G401 (cell line): ENCODE data around the gene CNTN1. TPM values are rescaled to one million over a fixed set of nuclear protein-coding genes. Genes with fewer than 3 reads are reported as not detected.

Experiments used
- DNase-seq: peaks from one replicate; pipeline ENCODE4 v3.0.0-alpha.2; 2015; ENCODE audit warnings: low spot score
- in situ Hi-C: cut with HindIII; loops from 2 replicates; pipeline ENCODE4 v1.10.0; 2016; ENCODE audit warnings: low sequenced_read_pairs, mixed read lengths
- total RNA-seq: library from RNA; depleted of rRNA; stranded (reverse); fragments of >200 nt; shearing (Covaris generic); gene quantifications from 2 replicates; pipeline ENCODE4 v1.2.3, GENCODE V29; 2014

Gene CNTN1
- total RNA-seq, 1 experiment from 2014 or later, result not detected

DNA sequence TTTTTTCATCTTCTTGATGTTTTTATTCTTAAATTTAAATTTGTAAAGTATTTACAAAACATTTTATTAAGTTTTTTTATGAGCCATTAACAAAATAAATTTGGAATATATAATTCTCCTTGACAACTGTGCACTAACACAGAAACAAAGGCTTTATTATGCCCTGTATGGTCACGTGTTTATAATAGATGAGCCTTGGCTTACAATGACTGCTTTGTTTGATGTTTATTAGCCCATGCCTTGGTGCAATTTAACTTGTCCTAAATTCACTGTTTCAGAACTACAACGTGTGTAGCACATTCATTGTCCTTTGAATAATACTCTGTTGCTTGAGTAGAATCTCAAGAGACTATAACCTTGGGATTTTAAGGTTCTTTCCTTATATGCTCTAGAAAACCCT, 59.8 kb downstream of the CNTN1 start:
- DNase-seq, result no peak
- in situ Hi-C loops, result no loop called here

DNA sequence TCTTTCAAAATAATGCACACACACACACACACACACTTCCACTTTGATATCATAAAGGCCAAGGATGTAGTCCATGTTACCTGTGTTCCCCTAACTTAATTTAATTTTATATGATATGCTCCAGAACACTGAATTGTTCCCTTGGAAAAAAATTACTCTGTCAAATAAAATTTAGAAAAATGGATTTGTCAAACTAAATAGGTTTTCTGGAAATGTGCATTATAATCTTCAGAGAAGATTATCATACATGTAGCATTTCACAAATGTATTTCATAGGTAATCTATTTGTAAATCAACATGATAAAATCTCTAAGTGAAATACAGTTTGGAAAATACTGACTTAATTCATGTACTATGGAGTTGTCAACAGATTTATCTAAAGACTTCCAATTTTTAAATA, 68.6 kb downstream of the CNTN1 start:
- in situ Hi-C loops, result no loop called here
- DNase-seq, result no peak

DNA sequence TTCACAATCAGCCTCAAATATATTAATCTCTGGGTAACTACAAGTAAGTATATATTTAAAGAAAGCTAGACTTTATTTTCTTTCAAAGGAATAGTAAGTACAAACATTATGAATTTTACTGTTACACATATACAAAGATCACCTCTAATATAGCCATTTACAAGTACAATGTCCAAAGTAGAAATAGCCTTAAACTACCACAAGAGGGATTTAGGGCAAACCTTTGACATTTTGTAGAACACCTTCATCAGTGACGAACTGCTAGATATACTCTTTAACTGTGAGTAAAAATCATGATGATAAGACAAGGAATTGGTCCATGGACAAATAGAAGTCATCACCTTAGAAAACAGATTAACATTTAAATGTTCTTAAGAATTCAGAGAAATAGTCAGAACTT, 69.8 kb downstream of the CNTN1 start:
- no peak for DNase-seq
- in situ Hi-C loops, result no loop called here

DNA sequence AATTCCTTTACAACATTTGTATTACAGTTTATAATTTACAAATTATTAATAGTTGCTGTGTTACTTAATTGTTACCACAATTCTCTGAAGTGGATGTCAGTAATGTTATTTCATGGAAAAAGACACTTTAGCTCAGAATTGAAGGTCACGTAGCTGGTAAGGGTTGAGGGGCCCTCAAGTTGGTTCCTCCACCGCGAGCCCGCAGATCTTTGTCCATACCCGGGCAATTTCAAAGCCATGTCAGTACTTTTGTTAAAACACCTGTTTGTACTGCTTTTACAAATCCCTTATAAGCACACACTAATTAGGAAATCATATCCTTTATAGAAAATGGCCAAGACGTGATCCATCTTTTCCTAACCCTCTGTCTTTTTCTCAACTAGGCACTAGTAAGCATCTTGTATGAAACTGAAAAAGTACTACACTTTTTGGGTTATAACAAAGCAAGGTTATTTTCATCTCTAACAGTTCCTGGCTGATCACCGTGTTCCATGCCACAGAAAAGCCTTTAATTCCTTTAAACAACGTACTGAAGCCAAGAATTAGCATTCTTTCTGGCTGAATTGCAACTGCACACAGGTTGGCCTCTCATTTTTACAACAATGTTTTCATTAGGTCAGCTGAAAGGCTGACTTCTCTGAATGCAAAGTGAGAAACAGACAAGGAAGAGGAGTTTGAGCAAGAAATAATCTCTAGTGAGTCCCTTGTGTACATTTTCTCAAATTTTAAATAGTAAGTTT, 76.1 kb downstream of the CNTN1 start:
- peak; percentile 91 for DNase-seq
- in situ Hi-C loops, result no loop called here

DNA sequence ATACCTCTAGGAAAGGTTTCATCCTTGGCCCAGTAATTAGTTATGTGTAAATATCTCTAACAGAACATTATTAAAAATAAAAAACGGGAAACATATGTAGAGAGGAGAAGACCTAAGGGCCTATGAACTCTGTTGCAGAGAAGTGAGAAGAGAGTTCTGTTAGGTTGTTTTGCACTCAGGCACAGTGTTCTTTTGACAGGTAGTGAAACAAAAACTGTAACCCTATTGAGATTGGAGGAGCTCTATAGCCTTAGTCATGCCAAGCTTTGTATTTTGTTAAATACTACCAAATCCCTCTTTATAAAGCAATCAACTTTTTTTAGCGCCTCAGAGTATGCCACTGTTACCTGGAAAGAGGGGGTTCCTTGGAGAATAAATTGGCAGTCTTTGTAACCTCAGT, 77.6 kb downstream of the CNTN1 start:
- no peak for DNase-seq
- in situ Hi-C loops, result no loop called here

DNA sequence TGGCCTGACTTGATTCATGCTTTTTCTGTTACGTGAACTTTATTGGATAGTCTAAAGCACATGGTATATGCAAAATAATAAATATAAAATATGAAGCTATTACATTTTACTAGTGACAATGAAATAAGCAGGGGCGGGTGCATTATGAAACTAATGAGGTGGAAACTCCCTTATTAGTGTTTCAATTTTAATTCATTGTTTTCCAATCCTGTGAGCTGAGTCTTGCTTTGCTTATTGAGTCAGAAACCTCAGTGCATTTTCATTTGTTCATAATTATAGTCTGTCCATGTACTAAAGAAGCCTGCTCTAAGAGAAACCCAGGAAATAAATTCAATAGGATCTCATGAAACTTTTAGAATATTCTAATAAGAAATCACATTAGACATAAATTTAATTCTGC, 78.5 kb downstream of the CNTN1 start:
- in situ Hi-C loops, result no loop called here

DNA sequence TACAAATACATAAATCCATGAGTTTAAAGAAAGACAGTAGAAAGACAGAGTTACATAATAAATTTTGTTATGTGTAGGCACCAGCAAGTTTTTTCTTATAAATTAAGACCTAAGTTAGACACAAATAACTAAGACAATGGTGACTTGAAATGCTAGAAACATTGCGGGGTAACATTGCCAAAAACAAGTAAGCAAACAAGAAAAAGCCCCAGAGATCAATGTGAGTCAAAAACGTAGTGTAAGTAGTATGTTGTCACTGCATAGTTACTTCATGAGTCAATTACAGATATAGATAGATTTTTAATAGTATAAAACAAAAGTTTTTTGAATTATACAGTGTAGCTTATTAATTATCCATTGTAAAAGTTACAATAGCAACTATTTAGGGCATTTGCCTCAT, 83.4 kb downstream of the CNTN1 start:
- in situ Hi-C loops, result no loop called here
- DNase-seq, result no peak

More for the DNA sequence above, 78.5 kb downstream of the CNTN1 start:
- DNase-seq, result no peak

DNA sequence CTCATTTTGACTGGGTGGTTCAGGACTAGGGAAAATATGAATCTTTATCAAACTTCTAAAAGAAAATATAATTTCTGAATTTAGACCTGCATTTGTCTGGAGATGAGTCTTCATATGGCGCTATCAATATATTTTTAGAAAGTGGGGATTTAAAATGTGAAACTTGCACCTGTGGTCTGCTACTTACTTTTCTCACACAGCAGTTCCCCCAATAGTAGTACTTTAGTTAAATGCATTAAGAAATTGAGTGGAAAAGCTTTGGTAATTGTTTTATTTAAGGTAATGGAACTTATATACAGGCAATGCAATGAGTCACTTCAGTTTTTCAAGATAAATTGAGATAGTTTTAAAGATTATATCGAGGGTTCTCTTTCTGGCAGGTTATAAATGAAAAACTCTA, 91.9 kb downstream of the CNTN1 start:
- DNase-seq, result no peak
- in situ Hi-C loops, result no loop called here

DNA sequence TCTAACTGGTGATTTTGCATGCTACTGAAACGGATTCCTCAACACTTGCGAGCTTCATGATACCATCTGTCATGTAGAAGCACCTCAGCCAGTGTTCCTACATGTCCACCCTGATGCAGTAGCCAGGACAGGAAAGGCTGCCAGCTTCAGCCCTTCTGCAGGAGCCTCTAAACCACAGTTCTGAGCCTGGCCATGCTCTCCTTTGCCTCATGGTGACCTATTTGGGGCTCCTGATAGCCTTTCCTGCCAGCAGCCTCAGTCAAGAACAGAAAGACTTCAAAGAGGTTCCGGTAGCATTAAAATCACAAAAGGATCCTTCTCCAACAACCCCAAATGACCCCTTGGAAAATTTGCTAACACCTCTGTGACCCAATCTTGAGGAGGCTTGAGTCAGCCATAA, 96.0 kb downstream of the CNTN1 start:
- DNase-seq, result peak; percentile 99
- in situ Hi-C loops, result no loop called here

DNA sequence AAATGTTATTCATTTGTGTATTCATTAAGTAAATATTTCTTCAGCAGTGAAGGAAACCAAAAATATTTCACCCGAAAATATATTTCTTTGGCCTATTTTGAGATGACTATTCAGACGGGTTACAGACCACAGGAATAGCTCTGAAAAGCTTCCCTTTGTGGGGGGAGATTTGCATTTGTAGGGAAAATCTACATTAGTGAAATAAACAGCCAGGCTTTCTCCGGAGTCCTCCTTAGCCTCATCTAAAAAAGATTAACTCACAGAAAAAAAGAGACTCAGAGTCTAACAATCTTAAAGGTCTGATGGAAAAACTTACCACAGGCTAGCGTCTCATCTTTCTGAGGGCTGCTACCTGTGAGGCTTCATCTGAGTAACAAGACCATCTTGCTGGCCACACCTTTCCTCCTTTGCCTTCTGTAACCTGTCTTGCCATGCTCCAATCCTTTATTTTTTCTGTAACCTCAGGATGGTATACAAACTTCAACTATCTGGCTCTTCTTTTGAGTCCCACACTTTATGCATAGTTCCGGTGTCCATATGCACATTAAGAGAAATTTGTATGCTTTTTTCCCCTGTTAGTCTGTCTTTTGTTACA, 100.7 kb downstream of the CNTN1 start:
- in situ Hi-C loops, result no loop called here
- no peak for DNase-seq

DNA sequence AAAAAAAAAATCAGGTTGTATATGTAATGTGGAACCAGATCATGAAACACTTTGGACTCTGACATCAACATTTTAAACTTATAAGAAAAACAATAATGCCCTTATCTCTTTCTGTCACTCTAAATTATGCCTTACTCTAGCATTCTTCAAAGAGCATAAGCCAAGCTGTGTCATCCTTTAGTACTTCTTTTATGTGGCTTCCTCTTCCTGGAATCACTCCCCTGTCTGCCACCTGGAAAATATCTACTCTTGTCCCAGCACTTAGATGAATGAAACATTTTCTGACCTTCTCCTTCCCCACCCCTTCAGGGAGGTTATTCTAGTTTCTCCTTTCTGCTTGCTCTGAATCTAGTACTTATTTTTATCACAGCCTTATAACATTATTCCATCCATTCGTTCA, 101.2 kb downstream of the CNTN1 start:
- no peak for DNase-seq
- in situ Hi-C loops, result no loop called here

DNA sequence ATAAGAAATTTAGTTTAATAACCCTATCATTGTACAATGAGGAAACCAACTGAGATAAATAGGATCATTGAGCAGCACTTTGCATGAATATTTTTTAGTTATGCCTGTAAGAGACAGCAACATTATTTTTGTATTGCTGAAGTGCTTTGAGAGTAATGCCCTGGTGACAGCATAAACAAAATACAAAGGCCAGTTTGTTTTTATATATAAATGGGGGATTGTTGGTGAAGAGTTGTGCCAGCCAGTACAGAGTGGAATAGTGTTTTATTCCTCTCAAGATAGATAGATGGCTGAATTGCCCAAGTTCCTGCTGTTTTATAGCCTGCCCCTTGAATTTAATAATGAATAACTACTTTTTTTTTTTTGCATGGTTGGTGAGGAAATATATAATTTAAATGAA, 101.8 kb downstream of the CNTN1 start:
- DNase-seq, result no peak
- in situ Hi-C loops, result no loop called here

DNA sequence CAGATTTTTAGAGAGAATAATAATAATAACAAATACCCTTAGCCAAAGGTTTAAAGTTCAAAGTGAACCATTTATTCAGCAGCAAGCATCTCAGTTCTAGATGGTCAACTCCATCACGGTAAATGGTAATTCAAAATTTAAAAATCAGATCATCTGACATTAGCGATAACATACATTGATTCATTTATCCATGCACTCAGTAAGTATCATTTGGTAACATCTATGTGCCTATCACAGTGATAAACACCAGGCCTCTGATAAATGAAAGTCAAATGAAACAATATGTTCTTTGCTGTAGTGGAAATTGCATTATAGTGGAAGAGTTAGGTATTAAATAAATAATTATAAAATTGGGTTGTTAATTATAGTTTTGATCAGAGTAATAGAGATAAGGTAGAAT, 108.8 kb downstream of the CNTN1 start:
- in situ Hi-C loops, result no loop called here
- DNase-seq, result no peak

DNA sequence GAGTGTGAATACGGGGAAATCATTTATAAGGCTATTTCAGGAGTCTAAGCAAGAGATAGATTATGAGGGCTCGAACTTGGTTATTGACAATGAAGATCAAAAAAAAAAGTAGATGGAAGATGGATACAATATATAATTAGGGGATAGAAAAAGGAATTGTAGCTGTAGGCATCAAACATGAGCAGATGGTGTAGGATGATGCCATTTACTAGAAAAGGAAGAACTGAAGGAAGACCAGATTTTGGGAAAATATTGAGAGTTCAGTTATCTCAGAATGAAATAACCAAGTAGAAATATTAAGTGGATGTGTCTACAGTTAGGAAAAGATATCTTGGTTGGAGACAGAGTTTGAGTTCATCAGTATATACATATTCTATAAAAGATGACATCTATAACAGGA, 109.6 kb downstream of the CNTN1 start:
- in situ Hi-C loops, result no loop called here
- DNase-seq, result peak; percentile 65

DNA sequence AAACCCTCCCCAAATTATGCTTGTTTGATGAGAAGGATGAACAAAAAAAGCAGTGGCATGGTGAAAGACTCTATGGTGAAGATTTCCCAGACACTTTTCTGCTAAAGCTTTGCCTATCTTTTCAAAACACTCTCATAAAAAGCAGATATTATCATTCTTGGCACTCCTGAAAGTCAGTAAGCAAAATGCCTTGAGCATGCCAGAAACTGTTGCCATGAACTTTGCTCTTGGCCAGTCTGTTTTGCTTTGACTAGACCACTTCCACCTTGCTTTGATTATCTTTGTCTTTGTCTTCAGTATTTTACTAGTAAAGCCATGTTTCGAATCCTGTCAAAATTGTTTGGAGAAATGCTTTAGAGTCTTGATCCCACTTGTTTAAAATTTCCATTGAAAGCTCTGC, 110.4 kb downstream of the CNTN1 start:
- DNase-seq, result peak; percentile 66
- in situ Hi-C loops, result no loop called here

DNA sequence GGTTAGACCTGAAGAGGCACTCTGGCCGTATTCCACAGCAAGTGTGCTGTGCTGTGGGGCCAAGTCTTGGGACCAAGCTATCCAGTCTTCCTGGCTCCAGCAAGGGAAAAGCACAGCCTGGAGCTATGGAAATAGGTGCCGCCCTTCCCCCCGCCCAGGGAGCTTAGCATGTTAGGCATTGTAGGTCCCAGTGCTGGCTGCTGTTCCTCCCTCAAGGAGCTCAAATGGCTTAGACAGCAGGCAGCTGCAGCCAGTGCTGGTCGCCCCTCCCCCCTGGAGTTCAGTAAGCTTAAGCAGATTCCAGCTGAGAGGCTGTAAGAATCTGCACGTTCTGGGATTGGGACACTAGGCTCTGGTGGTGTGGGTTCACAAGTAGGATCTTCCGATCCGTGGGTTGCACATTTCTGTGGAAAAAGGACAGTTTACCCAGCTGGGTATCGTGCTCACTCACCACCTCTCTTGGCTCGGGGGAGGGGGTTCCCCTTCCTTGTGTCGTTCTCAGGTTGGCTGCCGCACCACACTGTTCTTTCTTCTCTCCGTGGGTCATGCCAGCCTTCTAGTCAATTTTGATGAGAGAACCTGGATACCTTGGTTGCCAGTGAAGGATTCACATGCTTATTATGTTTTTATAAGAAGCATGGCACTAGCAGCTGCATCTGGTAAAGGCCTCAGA, 127.3 kb downstream of the CNTN1 start:
- no peak for DNase-seq
- in situ Hi-C loops, result no loop called here

DNA sequence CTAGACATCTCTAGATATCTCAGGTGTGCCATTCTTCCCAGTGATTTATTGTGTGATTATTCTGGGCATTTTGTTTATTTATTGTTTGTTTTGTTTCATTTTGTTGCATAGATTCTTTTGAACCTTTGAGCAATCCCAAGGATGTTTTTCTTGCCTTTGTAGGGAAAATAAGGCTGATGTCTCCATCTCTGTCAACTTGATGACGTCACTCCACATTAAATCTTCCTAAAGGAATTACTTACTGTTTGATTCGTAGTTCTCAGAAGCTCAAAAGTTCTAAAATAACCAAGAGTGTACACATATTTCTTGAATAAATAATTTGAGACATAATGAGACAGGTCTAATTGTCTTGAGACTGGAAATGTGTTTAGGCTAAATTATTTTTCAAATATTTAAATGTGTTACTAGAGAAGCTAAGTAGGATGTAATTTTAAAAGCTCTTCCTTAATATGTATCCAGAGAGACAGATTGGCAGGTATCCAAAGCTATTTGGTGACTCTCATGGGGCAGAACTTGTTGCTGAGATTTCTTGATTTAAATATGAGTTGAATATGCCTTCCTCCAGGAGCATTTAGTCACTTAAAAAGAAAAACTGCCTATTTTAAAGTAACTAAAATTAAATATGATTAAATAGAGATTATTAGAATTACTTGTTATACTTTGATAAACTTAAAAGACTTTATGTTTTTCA, 128.7 kb downstream of the CNTN1 start:
- in situ Hi-C loops, result no loop called here

DNA sequence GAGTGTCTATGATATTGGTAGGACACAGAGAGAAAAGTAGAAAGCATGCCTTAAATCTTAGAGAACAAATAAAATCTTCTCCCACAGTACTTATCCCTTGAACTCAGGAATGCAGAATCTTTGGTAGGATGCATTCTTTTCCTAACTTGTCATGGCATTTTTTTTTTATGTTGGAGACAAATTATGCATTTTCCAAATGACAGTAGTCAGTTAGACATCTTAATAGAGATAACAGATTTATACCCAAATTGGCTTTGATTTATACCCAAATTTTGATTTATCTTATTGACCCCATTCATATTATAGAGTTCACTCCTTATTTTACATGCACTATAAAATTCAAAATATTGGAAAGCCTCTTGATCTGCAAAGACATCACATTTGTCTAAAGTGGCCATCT, 132.9 kb downstream of the CNTN1 start:
- in situ Hi-C loops, result no loop called here
- no peak for DNase-seq

More for the DNA sequence above, 128.7 kb downstream of the CNTN1 start:
- DNase-seq, result peak; percentile 50

DNA sequence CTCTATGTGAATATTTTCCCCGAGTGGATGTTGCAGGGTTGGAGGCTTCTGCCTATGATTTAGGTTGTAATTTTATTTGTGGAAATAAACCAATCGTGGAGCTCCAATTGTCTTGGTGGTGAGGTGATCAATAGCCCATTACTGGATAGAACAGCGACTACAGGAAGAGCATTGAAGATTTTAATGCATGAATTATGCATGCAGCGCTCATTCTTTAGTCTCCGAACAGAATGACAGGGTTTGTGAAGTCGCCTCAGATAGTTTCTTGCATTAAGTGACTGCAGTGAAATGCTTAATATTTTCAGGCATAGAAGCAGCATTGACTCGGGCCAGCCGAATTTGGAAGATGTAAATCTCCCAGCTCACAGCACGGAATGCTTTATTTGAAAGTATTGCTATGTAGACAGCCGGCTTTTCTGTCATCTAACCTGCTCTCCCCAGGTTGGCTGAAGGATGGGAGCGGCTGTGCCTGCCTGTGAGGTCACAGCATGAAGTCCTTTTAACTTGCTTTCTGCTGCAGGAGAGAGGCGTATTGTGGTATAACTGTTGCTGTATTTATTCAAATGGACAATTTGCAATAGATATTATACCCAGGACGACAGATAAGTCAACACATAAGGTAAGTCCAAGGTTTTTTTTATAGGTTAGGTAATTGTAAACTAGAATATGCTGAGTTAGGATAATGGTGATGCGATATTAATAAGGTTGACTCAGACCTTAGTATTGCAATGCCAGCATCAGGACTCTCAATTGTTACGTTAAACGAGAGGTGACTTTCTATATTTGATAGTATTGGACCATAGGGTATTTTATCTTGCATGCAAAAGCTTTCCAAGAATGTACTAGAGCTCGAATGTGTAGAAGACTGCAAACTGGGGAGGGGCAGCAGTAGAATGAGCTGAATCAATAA, 135.7 kb downstream of the CNTN1 start:
- in situ Hi-C loops, result no loop called here
- DNase-seq, result peak; percentile 89
